ENCODE measurements around the gene BACH2. TPM values are rescaled to one million over a fixed set of nuclear protein-coding genes. Genes with fewer than 3 reads are reported as not detected.

Gene BACH2
- total and polyA plus RNA-seq, 2 of the 8 experiments (the other 6 are each of a cell fraction or from before 2014, with no cell fraction given), result 1.9 to 5.9 TPM

GRCh38 chr6:90256698-90257485, 39.8 kb downstream of the BACH2 start:
- POLR2A ChIA-PET (ENCODE audit: partially characterized antibody), result no interaction called here
- FAIRE-seq, result no peak

More at GRCh38 chr6:90256698-90257485, 39.8 kb downstream of the BACH2 start:
- Histone ChIP-seq H2BK120ac (replicated peaks; ENCODE audit: low read depth, low read length) (no peak overlapping the region), H4K8ac (ENCODE audit: extremely low read depth, insufficient read depth, low read length) (no peak overlapping the region), H2BK12ac (ENCODE audit: low read depth, low read length) (no peak overlapping the region), H3K56ac (replicated peaks; ENCODE audit: insufficient read length, low read depth, low read length) (no peak overlapping the region), H3K4me3 (ENCODE audit: extremely low read depth in 1 of 4, insufficient read depth in 2 of 4, low read depth in 3 of 4, low read length in 4 of 4) (no peak overlapping the region), H2AK5ac (ENCODE audit: low read depth, low read length) (no peak overlapping the region), H3K18ac (ENCODE audit: extremely low read depth, low read length) (no peak overlapping the region), H3K27ac (ENCODE audit: low read depth, low read length) (no peak overlapping the region), H3K4me2 (ENCODE audit: insufficient read depth in 1 of 2, low read depth in 2 of 2, low read length in 2 of 2) (no peak overlapping the region), H3K23ac (ENCODE audit: insufficient read length) (no peak overlapping the region), H3K27me3 (replicated peaks in 1 of 4; ENCODE audit: control insufficient read depth in 3 of 4, extremely low read depth in 1 of 4, insufficient read depth in 3 of 4, low read length in 3 of 4) (no peaks in the 10 kb centered on the region), H3K9me3 (ENCODE audit: insufficient read depth in 2 of 2, low read depth in 1 of 2, low read length in 1 of 2) (no peaks in the 10 kb centered on the region), H3K79me2 (ENCODE audit: control insufficient read depth in 1 of 2, insufficient read depth in 2 of 2, low read length in 2 of 2) (no peaks in the 10 kb centered on the region), H4K20me1 (replicated peaks in 1 of 2; ENCODE audit: control insufficient read depth in 1 of 2, insufficient read depth in 2 of 2, low read length in 2 of 2) (no peaks in the 10 kb centered on the region), H3K36me3 (ENCODE audit: control insufficient read depth in 2 of 4, insufficient read depth in 4 of 4, low read length in 3 of 4) (no peaks in the 10 kb centered on the region), H4K5ac (ENCODE audit: insufficient read length, low read depth, low read length) (no peak overlapping the region), H2BK20ac (ENCODE audit: low read length) (no peak overlapping the region), H3K79me1 (ENCODE audit: low read depth, low read length) (no peaks in the 10 kb centered on the region), H2AFZ (ENCODE audit: low read length) (no peak overlapping the region), H3K4me1 (replicated peaks in 1 of 4; ENCODE audit: control insufficient read depth in 3 of 4, insufficient read depth in 4 of 4, low read length in 3 of 4) (no peaks in the 10 kb centered on the region), H3K14ac (ENCODE audit: insufficient read length) (no peak overlapping the region), H4K91ac (replicated peaks; ENCODE audit: insufficient read length, low read length) (no peak overlapping the region), H3K23me2 (ENCODE audit: low read depth, low read length) (no peaks in the 10 kb centered on the region), H2BK15ac (ENCODE audit: low read length) (no peak overlapping the region), H3K9ac (replicated peaks in 1 of 4; ENCODE audit: extremely low read depth in 1 of 4, low read depth in 3 of 4, low read length in 3 of 4) (no peak overlapping the region), H2BK5ac (ENCODE audit: low read depth, low read length) (no peak overlapping the region), H3K4ac (replicated peaks; ENCODE audit: insufficient read length, low read depth, low read length) (no peak overlapping the region)
- DNase-seq (ENCODE audit: low read depth in 1 of 2, low spot score in 2 of 2), result no peak
- 93% methylated on average over 4 of the region's 4 CpGs; no CpG with 5 or more reads in 1 of the 2 experiments for WGBS, 2 experiments (ENCODE audit: extremely low coverage in 1 of 2, insufficient coverage in 1 of 2, insufficient read length in 1 of 2, insufficient replicate concordance in 2 of 2, low coverage in 1 of 2, low lambda C conversion rate in 2 of 2, missing lambda C conversion rate in 1 of 2)
- CTCF ChIA-PET (ENCODE audit: partially characterized antibody), result interaction anchor here (1.0 kb wide), 1 partner anchor 40 kb away, joined by 3 read pairs; no protein-coding TSS in a partner anchor
- TF ChIP-seq BRCA1 (IDR thresholded peaks at IDR 0.05; ENCODE audit: low read depth, low read length), result no peak
- no peak for TF ChIP-seq EZH2 (IDR thresholded peaks at IDR 0.05; ENCODE audit: low read depth, low read length, severe bottlenecking)
